IMR-90 (cell line): Measurements from ENCODE around the gene NPEPPS. TPM values are rescaled to one million over a fixed set of nuclear protein-coding genes. Genes with fewer than 3 reads are reported as not detected.

Experiments used
- ATAC-seq: fragments of 200-7000 bp; cut with Tn5 transposase; 2 replicates; pipeline ENCODE4 v1.9.1; 2020; ENCODE audit warnings: low read depth, mild to moderate bottlenecking, moderate library complexity
- BruUV-seq: library from RNA; stranded (reverse); fragments of 400-500 nt; replicated peaks from 2 replicates; lab custom pipeline; 2021; lab: Mats Ljungman, UMichigan
- CTCF ChIA-PET: fragments of 300-600 bp; formaldehyde crosslinking; extraction: SDS; loops from one replicate; lab custom pipeline; 2021; ENCODE audit warnings: antibody characterized with exemption; lab: Yijun Ruan, JAX
- POLR2A ChIA-PET: fragments of 300-600 bp; sonication (Branson Sonifier 250); formaldehyde crosslinking; loops from one replicate; lab custom pipeline; 2022; ENCODE audit warnings: antibody characterized with exemption; ENCODE audit not compliant: unreplicated experiment; lab: Charles Lee
- DNase-seq: peaks from one replicate; pipeline ENCODE4 v3.0.0; 2013
- H2AFZ ChIP-seq: replicated peaks from 2 replicates; pipeline ENCODE3; 2013; ENCODE audit warnings: low read length, mild to moderate bottlenecking; ENCODE audit not compliant: poor library complexity
- H2AK5ac ChIP-seq: 2 replicates; pipeline ENCODE4 v1.6.1; 2013; ENCODE audit warnings: low read depth, low read length, inconsistent platforms
- H2AK9ac ChIP-seq: replicated peaks from 2 replicates; pipeline ENCODE3; 2013; ENCODE audit warnings: mild to moderate bottlenecking, low read depth, low read length, moderate library complexity; ENCODE audit not compliant: poor library complexity
- H2BK120ac ChIP-seq: 2 replicates; pipeline ENCODE4 v1.6.1; 2013; ENCODE audit warnings: low read depth, low read length, inconsistent platforms
- H2BK15ac ChIP-seq: 3 replicates; pipeline ENCODE4 v1.6.1; 2013; ENCODE audit warnings: low read depth, low read length, inconsistent platforms
- H2BK20ac ChIP-seq: 2 replicates; pipeline ENCODE4 v1.6.1; 2013; ENCODE audit warnings: low read depth, mild to moderate bottlenecking, inconsistent platforms, low read length, moderate library complexity
- H2BK5ac ChIP-seq: 2 replicates; pipeline ENCODE4 v1.6.1; 2013; ENCODE audit warnings: mild to moderate bottlenecking, low read depth, low read length, inconsistent platforms; ENCODE audit not compliant: poor library complexity, severe bottlenecking
- H3K14ac ChIP-seq: replicated peaks from 2 replicates; pipeline ENCODE4 v1.6.1; 2013; ENCODE audit warnings: low read depth, low read length, inconsistent platforms
- H3K18ac ChIP-seq: 2 replicates; pipeline ENCODE4 v1.6.1; 2013; ENCODE audit warnings: low read depth, low read length, control low read depth
- H3K23ac ChIP-seq: 2 replicates; pipeline ENCODE4 v1.6.1; 2013; ENCODE audit warnings: low read depth, low read length, inconsistent platforms
- H3K27ac ChIP-seq: 2 replicates; pipeline ENCODE4 v1.5.1; 2013; ENCODE audit warnings: mild to moderate bottlenecking, control low read depth, low read length; ENCODE audit not compliant: insufficient read depth
- H3K27me3 ChIP-seq: 2 replicates; pipeline ENCODE4 v1.6.1; 2013; ENCODE audit warnings: low read length; ENCODE audit not compliant: control insufficient read depth, insufficient read depth
- H3K36me3 ChIP-seq: 2 replicates; pipeline ENCODE4 v1.6.1; 2013; ENCODE audit warnings: low read length, mixed read lengths; ENCODE audit not compliant: control insufficient read depth, insufficient read depth
- H3K4ac ChIP-seq: 2 replicates; pipeline ENCODE4 v1.6.1; 2013; ENCODE audit warnings: low read depth, low read length, inconsistent platforms
- H3K4me1 ChIP-seq: 2 replicates; pipeline ENCODE4 v1.6.1; 2013; ENCODE audit warnings: low read length, mixed read lengths; ENCODE audit not compliant: control insufficient read depth, insufficient read depth
- H3K4me2 ChIP-seq: 2 replicates; pipeline ENCODE4 v1.6.1; 2013; ENCODE audit warnings: low read depth, mild to moderate bottlenecking, control low read depth, low read length, moderate library complexity
- H3K4me3 ChIP-seq: 2 replicates; pipeline ENCODE4 v1.5.1; 2013; ENCODE audit warnings: low read depth, mild to moderate bottlenecking, control low read depth, low read length, moderate library complexity; ENCODE audit not compliant: insufficient read depth
- H3K56ac ChIP-seq: 2 replicates; pipeline ENCODE4 v1.6.1; 2013; ENCODE audit warnings: low read length, inconsistent platforms; ENCODE audit not compliant: insufficient read depth; ENCODE audit errors: extremely low read depth
- H3K79me1 ChIP-seq, 2 experiments: 2 replicates each; pipeline ENCODE4 v1.6.1; 2013; ENCODE audit warnings: low read length in 2 of 2, inconsistent platforms in 1 of 2, low read depth in 1 of 2
- H3K9ac ChIP-seq: 2 replicates; pipeline ENCODE4 v1.6.1; 2013; ENCODE audit warnings: low read depth, low read length, control low read depth
- H3K9me1 ChIP-seq: 2 replicates; pipeline ENCODE4 v1.6.1; 2013; ENCODE audit warnings: low read length, inconsistent platforms; ENCODE audit not compliant: insufficient read depth
- H3K9me3 ChIP-seq: 2 replicates; pipeline ENCODE4 v1.6.1; 2013; ENCODE audit warnings: low read length; ENCODE audit not compliant: control insufficient read depth, insufficient read depth
- H4K20me1 ChIP-seq: 2 replicates; pipeline ENCODE4 v1.6.1; 2013; ENCODE audit warnings: low read length, inconsistent platforms; ENCODE audit not compliant: insufficient read depth
- H4K5ac ChIP-seq: 2 replicates; pipeline ENCODE4 v1.6.1; 2013; ENCODE audit warnings: mild to moderate bottlenecking, low read depth, low read length, control low read depth
- H4K8ac ChIP-seq, 2 experiments: 2 replicates each; pipeline ENCODE4 v1.6.1; 2013; ENCODE audit warnings: low read depth in 2 of 2, low read length in 2 of 2, control low read depth in 1 of 2, inconsistent platforms in 1 of 2
- H4K91ac ChIP-seq: 2 replicates; pipeline ENCODE4 v1.6.1; 2013; ENCODE audit warnings: low read depth, low read length, inconsistent platforms; ENCODE audit not compliant: insufficient read depth
- CEBPB ChIP-seq: IDR thresholded peaks from 2 replicates; pipeline ENCODE4 v1.6.1; 2012; ENCODE audit warnings: low read depth, low read length, improper control_type of control experiment
- FOS ChIP-seq: fragments of 150-350 bp; IDR thresholded peaks from 2 replicates; pipeline ENCODE4 v1.6.1; 2016; ENCODE audit warnings: low read depth, low read length
- MAZ ChIP-seq: IDR thresholded peaks from 2 replicates; pipeline ENCODE4 v1.6.1; 2012; ENCODE audit warnings: low read depth, mild to moderate bottlenecking, low read length, improper control_type of control experiment, moderate library complexity, borderline replicate concordance
- MXI1 ChIP-seq: IDR thresholded peaks from 2 replicates; pipeline ENCODE4 v1.6.1; 2012; ENCODE audit warnings: low read depth, mild to moderate bottlenecking, low read length, moderate library complexity, borderline replicate concordance
- NFE2L2 ChIP-seq: fragments of 150-350 bp; IDR thresholded peaks from 2 replicates; pipeline ENCODE4 v1.6.1; 2016; ENCODE audit warnings: low read depth, mild to moderate bottlenecking, low read length
- POLR2A ChIP-seq: IDR thresholded peaks from 2 replicates; pipeline ENCODE4 v1.6.1; 2012; ENCODE audit warnings: mild to moderate bottlenecking, low read depth, low read length
- RCOR1 ChIP-seq: IDR thresholded peaks from 2 replicates; pipeline ENCODE4 v1.6.1; 2012; ENCODE audit warnings: mild to moderate bottlenecking, low read length, improper control_type of control experiment; ENCODE audit not compliant: insufficient replicate concordance
- RFX5 ChIP-seq: IDR thresholded peaks from 2 replicates; pipeline ENCODE4 v1.8.0; 2012; ENCODE audit warnings: low read depth, mild to moderate bottlenecking, low read length, moderate library complexity
- SMC3 ChIP-seq: fragments of 150-350 bp; IDR thresholded peaks from 2 replicates; pipeline ENCODE4 v1.6.1; 2016; ENCODE audit warnings: low read depth, mild to moderate bottlenecking, antibody characterized with exemption, low read length, moderate library complexity
- WGBS, 2 experiments: methylation state at CpG; one replicate each; pipeline versions ENCODE4 v1.1.5 to v1.1.7; 2013; ENCODE audit warnings: missing lambda C conversion rate in 2 of 2; ENCODE audit not compliant: insufficient read length in 1 of 2; ENCODE audit errors: extremely low coverage in 2 of 2; 5-methylcytosine and 5-hydroxymethylcytosine counted together
- dilution Hi-C: fragments of 300-500 bp; cut with HindIII; formaldehyde crosslinking; loops from one replicate; pipeline ENCODE4 v1.14.3; 2018; ENCODE audit warnings: low sequenced_read_pairs; ENCODE audit not compliant: unreplicated experiment
- in situ Hi-C: fragments of 300-500 bp; cut with MboI; formaldehyde crosslinking; loops from 3 replicates; pipeline ENCODE4 v1.14.3; 2019; ENCODE audit warnings: low sequenced_read_pairs, inconsistent platforms, mixed read lengths
- intact Hi-C: fragments of 100-400 bp; cut with micrococcal nuclease; formaldehyde crosslinking; loops from 2 replicates; pipeline ENCODE4 v1.10.0; 2022
- polyA plus RNA-seq, 3 experiments: library from polyadenylated mRNA; depleted of rRNA; stranded (reverse); fragments of >200 nt; gene quantifications; 2 replicates each; pipeline ENCODE4 v1.2.3, GENCODE V29; 2012; ENCODE audit warnings: low replicate concordance in 1 of 3
- total RNA-seq: library from RNA; depleted of rRNA; stranded (reverse); fragments of >200 nt; gene quantifications from 2 replicates; pipeline ENCODE4 v1.2.3, GENCODE V29; 2012
- TF ChIP-seq, protein P1 (sequence below): fragments of 150-350 bp; IDR thresholded peaks from 2 replicates; pipeline ENCODE4 v1.6.1; 2017; ENCODE audit warnings: mild to moderate bottlenecking, antibody characterized with exemption, low read length, low read depth
- TF ChIP-seq, protein P2 (sequence below): fragments of 150-350 bp; IDR thresholded peaks from 2 replicates; pipeline ENCODE4 v1.6.1; 2016; ENCODE audit warnings: low read depth, mild to moderate bottlenecking, low read length, moderate library complexity, borderline replicate concordance

The NPEPPS gene
- total and polyA plus RNA-seq, 2 of the 4 experiments (the other 2 are of a cell fraction), result 54.1 to 64.6 TPM

DNA sequence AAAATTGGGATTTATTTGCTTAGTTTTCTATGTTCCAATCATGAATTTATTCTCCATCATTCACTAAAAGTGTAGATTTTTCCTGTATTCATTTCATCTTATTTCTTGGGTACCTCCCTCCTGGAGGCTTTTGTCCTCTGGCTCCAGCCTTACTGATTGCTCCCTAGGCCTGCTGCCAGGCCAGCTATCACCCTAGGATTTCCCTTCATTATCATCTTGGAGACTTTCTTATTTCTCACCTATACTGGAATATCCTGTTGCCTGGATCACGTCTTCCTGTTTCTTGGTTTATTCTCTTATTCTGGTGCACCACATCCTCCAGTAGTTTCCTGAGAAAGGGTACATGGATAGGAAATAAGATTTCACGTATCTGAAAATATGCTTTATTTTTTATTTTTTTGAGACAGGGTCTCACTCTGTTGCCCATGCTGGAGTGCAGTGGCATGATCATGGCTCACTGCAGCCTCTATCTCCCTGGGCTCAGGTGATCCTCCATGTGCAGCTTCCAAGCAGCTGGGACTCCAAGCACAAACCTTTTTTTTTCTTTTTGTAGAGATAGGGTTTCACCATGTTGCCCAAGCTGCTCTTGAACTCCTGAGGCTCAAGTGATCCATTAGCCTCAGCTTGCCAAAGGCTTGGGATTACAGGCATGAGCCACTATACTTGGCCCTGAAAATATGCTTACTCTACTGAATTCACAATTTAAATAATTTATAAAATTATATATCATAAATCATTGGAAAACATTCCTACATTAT is 105.5 kb downstream of the NPEPPS start:
- no peak overlapping the region for H3K14ac ChIP-seq
- no peak overlapping the region for H3K4me3 ChIP-seq
- no peaks in the 10 kb centered on the region for H3K9me3 ChIP-seq
- H2BK5ac ChIP-seq, result no peak overlapping the region
- TF ChIP-seq, protein P1, sequence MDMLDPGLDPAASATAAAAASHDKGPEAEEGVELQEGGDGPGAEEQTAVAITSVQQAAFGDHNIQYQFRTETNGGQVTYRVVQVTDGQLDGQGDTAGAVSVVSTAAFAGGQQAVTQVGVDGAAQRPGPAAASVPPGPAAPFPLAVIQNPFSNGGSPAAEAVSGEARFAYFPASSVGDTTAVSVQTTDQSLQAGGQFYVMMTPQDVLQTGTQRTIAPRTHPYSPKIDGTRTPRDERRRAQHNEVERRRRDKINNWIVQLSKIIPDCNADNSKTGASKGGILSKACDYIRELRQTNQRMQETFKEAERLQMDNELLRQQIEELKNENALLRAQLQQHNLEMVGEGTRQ, result no peak
- TF ChIP-seq MXI1, result no peak
- no peak for TF ChIP-seq RFX5
- no peak for TF ChIP-seq SMC3
- TF ChIP-seq RCOR1, result no peak
- TF ChIP-seq, protein P2, sequence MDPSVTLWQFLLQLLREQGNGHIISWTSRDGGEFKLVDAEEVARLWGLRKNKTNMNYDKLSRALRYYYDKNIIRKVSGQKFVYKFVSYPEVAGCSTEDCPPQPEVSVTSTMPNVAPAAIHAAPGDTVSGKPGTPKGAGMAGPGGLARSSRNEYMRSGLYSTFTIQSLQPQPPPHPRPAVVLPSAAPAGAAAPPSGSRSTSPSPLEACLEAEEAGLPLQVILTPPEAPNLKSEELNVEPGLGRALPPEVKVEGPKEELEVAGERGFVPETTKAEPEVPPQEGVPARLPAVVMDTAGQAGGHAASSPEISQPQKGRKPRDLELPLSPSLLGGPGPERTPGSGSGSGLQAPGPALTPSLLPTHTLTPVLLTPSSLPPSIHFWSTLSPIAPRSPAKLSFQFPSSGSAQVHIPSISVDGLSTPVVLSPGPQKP, result no peak
- TF ChIP-seq FOS, result no peak
- TF ChIP-seq CEBPB, result no peak
- no peak for TF ChIP-seq POLR2A
- TF ChIP-seq NFE2L2, result no peak
- no peak for TF ChIP-seq MAZ
- no peak overlapping the region for H2AK9ac ChIP-seq
- WGBS, 2 experiments, result 100% methylated on average over 1 of the region's 2 CpGs; no CpG with 5 or more reads in 1 of the 2 experiments
- H3K4me2 ChIP-seq, result no peak overlapping the region
- no peak overlapping the region for H3K23ac ChIP-seq
- no peaks in the 10 kb centered on the region for H4K20me1 ChIP-seq
- CTCF ChIA-PET, result no interaction called here
- H2BK15ac ChIP-seq, result no peak overlapping the region
- ATAC-seq, result no peak
- no peak overlapping the region for H3K27ac ChIP-seq
- H4K91ac ChIP-seq, result no peak overlapping the region
- BruUV-seq, result no TSS peak
- H2BK120ac ChIP-seq, result no peak overlapping the region
- H3K18ac ChIP-seq, result no peak overlapping the region
- H2AK5ac ChIP-seq, result no peak overlapping the region
- in situ Hi-C loops (no loop called here), intact Hi-C loops (no loop called here), dilution Hi-C loops (no loop called here)
- no peak overlapping the region for H2AFZ ChIP-seq
- no peak for DNase-seq
- H3K9ac ChIP-seq, result no peak overlapping the region
- no peak overlapping the region for H4K5ac ChIP-seq
- no peak overlapping the region for H3K4ac ChIP-seq
- no peak overlapping the region for H3K56ac ChIP-seq
- H3K79me1 ChIP-seq, result no peaks in the 10 kb centered on the region
- H4K8ac ChIP-seq, result no peak overlapping the region
- H2BK20ac ChIP-seq, result no peak overlapping the region
- POLR2A ChIA-PET, result no interaction called here
- no peaks in the 10 kb centered on the region for H3K36me3 ChIP-seq
- H3K4me1 ChIP-seq, result no peaks in the 10 kb centered on the region
- H3K9me1 ChIP-seq, result 0 out of 2 replicates have a peak, but pooled peaks cover 2% of the 10 kb centered on the region
- H3K27me3 ChIP-seq, result no peaks in the 10 kb centered on the region
